ENCODE results near the gene MT1X.

Gene MT1X

DNA sequence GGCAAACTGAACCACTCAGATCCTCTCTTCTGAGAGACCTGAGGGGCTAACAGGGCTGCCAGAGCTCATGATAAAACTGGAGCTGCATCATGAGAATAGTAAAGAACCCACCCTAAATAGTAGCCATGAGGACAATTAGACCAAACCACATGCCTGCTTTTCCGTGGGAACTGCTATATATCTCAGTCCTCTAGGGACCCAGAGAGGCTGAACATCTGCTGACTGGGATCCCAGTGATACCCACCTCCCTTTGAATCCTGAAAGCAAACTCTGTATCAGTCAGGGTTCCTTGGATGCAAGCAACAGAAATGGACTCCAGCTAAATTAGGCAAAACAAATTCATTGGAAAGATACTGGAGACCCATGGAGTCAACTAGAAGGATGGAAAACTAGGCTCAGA lies 6.5 kb downstream of the MT1X start:
- ChIA-PET CTCF (interaction anchor here (1.1 to 3.0 kb wide), 3 partner anchors 9 to 15 kb away, joined by 3 to 16 read pairs (median 7); no protein-coding TSS in a partner anchor), POLR2A (no interaction called here)
- TF ChIP-seq, protein P1, sequence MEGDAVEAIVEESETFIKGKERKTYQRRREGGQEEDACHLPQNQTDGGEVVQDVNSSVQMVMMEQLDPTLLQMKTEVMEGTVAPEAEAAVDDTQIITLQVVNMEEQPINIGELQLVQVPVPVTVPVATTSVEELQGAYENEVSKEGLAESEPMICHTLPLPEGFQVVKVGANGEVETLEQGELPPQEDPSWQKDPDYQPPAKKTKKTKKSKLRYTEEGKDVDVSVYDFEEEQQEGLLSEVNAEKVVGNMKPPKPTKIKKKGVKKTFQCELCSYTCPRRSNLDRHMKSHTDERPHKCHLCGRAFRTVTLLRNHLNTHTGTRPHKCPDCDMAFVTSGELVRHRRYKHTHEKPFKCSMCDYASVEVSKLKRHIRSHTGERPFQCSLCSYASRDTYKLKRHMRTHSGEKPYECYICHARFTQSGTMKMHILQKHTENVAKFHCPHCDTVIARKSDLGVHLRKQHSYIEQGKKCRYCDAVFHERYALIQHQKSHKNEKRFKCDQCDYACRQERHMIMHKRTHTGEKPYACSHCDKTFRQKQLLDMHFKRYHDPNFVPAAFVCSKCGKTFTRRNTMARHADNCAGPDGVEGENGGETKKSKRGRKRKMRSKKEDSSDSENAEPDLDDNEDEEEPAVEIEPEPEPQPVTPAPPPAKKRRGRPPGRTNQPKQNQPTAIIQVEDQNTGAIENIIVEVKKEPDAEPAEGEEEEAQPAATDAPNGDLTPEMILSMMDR (IDR thresholded peaks at IDR 0.05; ENCODE audit: control extremely low read depth, extremely low read depth, low read depth, missing control alignments) = no peak
- no peak for DNase-seq (ENCODE audit: extremely low spot score)

DNA sequence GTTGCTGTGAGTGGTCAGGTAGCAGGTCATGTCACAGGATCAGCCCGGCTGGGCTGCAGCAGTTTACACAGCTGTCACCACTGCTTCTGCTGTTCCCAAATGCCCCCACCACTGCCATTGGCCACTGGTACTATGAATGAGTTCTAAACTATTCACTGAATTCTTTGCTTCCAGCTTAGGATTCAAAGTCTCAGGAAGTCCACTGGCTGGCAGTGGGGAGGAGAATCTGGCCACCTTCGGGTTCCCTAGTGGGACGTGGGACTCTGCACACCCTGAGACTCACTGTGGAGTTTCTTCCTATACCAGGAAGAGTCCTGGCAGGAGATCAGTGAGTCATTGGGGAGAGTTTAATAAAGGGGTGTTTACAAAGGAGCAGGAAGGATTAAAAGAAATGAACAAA lies 6.9 kb downstream of the MT1X start:
- DNase-seq (ENCODE audit: extremely low spot score) = no peak
- TF ChIP-seq, protein P1 (IDR thresholded peaks at IDR 0.05; ENCODE audit: control extremely low read depth, extremely low read depth, low read depth, missing control alignments) = no peak
- POLR2A ChIA-PET = no interaction called here
- CTCF ChIA-PET = interaction anchor here (1.1 to 3.0 kb wide), 3 partner anchors 9 to 16 kb away, joined by 3 to 16 read pairs (median 7); no protein-coding TSS in a partner anchor

DNA sequence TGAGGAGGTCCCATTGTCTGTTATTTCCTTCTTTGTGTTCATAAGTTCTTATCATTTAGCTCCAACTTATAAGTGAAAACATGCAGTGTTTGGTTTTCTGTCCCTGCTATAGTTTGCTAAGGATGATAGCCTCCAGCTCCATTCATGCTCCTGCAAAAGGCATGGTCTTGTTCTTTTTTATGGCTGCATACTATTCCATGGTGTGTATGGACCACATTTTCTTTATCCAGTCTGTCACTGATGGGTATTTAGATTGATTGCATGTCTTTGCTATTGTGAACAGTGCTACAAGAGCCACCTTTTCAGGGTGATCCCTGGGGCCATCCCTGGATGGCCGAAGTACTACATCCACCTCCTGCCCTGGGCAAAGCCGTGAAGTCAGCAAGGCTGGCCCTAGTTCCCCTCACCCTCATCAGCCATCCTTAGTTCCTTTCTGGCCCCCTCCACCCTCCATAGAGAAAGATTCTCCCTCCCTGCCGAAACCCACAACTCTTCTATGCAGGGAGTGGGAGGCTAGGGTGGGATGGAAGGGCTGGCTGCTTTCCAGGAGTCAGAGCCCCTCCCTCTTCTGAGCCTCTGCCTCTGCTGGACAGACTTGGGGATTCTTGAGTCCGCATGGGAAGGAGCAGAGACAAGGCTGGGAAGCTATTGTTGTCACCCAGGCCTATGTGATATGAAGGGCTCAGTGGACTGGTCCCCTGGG lies 8.3 kb downstream of the MT1X start:
- no peak for DNase-seq (ENCODE audit: extremely low spot score)
- CTCF ChIA-PET = interaction anchor here (2.2 to 3.0 kb wide), 2 partner anchors 11 to 17 kb away, joined by 7 to 16 read pairs; no protein-coding TSS in a partner anchor
- TF ChIP-seq, protein P1 (IDR thresholded peaks at IDR 0.05; ENCODE audit: control extremely low read depth, extremely low read depth, low read depth, missing control alignments) = no peak
- POLR2A ChIA-PET = no interaction called here

DNA sequence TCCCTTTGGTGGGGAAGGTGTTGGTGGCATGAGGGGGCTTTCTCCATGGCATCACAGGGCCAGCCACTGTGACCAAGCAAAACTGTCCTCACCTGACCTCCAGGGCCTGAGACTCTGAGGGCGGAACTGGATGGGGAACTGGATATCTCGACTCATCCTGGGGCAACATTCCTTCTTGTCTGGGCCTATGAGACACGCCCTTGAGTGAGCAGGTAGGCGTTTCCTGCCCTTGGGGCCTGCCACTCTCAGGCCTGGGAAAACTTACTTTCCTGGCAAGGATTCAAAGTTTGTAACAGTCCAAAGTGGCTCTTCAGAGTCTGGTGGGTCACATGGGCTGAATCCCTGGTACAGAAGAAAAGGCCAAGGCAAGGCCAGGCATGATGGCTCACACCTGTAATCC lies 9.6 kb downstream of the MT1X start:
- ChIA-PET CTCF (no interaction called here), POLR2A (no interaction called here)
- DNase-seq (ENCODE audit: extremely low spot score) = no peak
- TF ChIP-seq, protein P1 (IDR thresholded peaks at IDR 0.05; ENCODE audit: control extremely low read depth, extremely low read depth, low read depth, missing control alignments) = no peak

DNA sequence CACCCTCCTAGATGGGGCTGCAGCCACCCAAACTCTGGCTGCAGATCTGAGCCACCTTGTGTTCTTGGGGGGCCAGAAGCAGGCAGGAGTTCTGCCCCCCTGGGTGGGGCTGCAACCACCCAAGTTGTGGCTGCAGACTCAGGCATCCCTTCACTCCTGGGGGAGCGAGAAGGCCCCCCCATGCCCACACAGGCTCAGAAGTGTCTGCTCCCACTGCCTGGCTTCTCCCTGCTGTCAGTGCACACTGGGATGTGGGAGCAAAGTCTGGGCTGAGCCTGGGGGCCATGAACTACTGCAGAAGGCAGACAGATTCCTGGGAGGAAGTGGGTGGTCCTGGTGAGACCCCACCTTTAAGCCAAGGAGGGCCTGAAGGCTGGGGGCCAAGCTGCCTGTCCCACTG lies 13.0 kb downstream of the MT1X start:
- POLR2A ChIA-PET = no interaction called here

DNA sequence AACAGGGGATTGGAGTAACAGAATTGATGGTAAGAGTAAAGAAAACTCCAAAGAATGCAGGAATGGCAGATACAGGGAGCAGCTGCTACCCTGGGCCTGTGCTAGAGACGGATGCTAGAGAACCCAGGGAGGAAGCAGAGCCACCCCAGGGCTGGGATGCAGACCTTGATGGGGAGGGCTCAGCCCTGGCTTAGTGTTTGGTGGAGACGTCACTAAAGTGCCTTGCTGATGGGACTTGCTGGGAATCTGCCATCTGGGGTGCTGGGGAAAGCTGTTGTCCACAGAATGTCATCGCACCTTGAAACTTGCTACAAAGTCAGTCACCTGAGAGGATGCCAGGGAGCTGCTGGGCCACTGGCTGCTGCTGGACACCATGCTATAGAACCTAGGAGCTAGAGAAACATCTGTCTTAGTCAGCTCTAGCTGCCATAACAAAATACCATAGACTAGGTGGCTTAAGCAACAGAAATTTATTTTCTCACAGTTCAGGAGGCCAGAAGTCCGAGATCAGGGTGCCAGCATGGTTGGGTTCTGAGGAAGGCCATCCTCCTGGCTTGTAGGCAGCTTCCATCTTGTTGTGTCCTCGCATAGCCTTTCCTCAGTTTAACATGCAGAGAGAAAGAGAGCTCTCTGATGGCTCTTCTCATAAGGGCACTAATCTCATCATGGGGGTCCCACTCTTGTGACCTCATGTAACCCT lies 15.3 kb downstream of the MT1X start:
- DNase-seq (ENCODE audit: extremely low spot score) = no peak
- CTCF ChIA-PET = interaction anchor here (1.0 to 1.6 kb wide), 4 partner anchors 9 to 183 kb away, joined by 3 to 13 read pairs (median 4); no protein-coding TSS in a partner anchor
- POLR2A ChIA-PET = interaction anchor here (0.7 kb wide), 1 partner anchor 325 kb away, joined by 12 read pairs; no protein-coding TSS in a partner anchor
- TF ChIP-seq, protein P1 (IDR thresholded peaks at IDR 0.05; ENCODE audit: control extremely low read depth, extremely low read depth, low read depth, missing control alignments) = no peak

More for the DNA sequence above, 13.0 kb downstream of the MT1X start:
- CTCF ChIA-PET = interaction anchor here (1.1 to 1.7 kb wide), 4 partner anchors 14 to 119 kb away, joined by 3 to 5 read pairs (median 4); no protein-coding TSS in a partner anchor
- DNase-seq (ENCODE audit: extremely low spot score) = no peak
- TF ChIP-seq, protein P1 (IDR thresholded peaks at IDR 0.05; ENCODE audit: control extremely low read depth, extremely low read depth, low read depth, missing control alignments) = no peak

Measured in GM10248 (cell line).